Spinal cord (tissue), 10 donors: ENCODE results near the gene CD83. TPM values are rescaled to one million over a fixed set of nuclear protein-coding genes. Genes with fewer than 3 reads are reported as not detected.

Experiments used
- DNase-seq, 6 donors: peaks; one replicate each; pipeline versions ENCODE4 v3.0.0 to v3.0.0-alpha.2; 2013 to 2015; ENCODE audit warnings: low spot score in 6 of 6, low read depth in 4 of 6
- H3K27ac ChIP-seq: one replicate; pipeline ENCODE4 v1.5.1; 2013; ENCODE audit warnings: low read depth, low read length, control low read depth
- H3K27me3 ChIP-seq: one replicate; pipeline ENCODE4 v1.6.1; 2013; ENCODE audit warnings: low read length; ENCODE audit not compliant: control insufficient read depth, insufficient read depth
- H3K36me3 ChIP-seq: one replicate; pipeline ENCODE4 v1.6.1; 2013; ENCODE audit warnings: low read length; ENCODE audit not compliant: control insufficient read depth, insufficient read depth
- H3K4me1 ChIP-seq: one replicate; pipeline ENCODE4 v1.6.1; 2013; ENCODE audit warnings: low read length; ENCODE audit not compliant: control insufficient read depth, insufficient read depth
- H3K4me3 ChIP-seq: one replicate; pipeline ENCODE4 v1.5.1; 2013; ENCODE audit warnings: low read depth, low read length, control low read depth
- H3K9me3 ChIP-seq: one replicate; pipeline ENCODE4 v1.6.1; 2013; ENCODE audit warnings: low read length; ENCODE audit not compliant: control insufficient read depth, insufficient read depth
- WGBS: methylation state at CpG from one replicate; pipeline ENCODE4 v1.1.5; 2013; ENCODE audit warnings: missing lambda C conversion rate; ENCODE audit not compliant: insufficient coverage; 5-methylcytosine and 5-hydroxymethylcytosine counted together
- polyA plus RNA-seq, 2 donors: library from polyadenylated mRNA; unstranded; fragments of 120-200 nt; gene quantifications; one replicate each; pipeline ENCODE4 v1.2.1, GENCODE V29; 2013; ENCODE audit not compliant: insufficient read length in 2 of 2
- total RNA-seq, 2 donors: library from RNA; depleted of rRNA in 1 of 2; stranded (reverse); fragments of 120-200 nt in 1 of 2; fragments of >200 nt in 1 of 2; gene quantifications; one replicate each; pipeline versions ENCODE4 v1.2.3 to v1.2.4, GENCODE V29; 2013 to 2014
- donor health status: healthy.

Gene CD83
- total and polyA plus RNA-seq, 4 donors, result 26.5 to 44.7 (median 31.4) TPM

- Histone ChIP-seq H3K27me3 (no peaks in the 10 kb centered on the region), H3K9me3 (no peaks in the 10 kb centered on the region)
These were observed 874 bp downstream of the CD83 start for GRCh38 chr6:14118446-14118845.

GRCh38 chr6:14119784-14120183 is 2.2 kb downstream of the CD83 start:
- WGBS, result 53% methylated on average over 5 of the region's 7 CpGs
- no peaks in the 10 kb centered on the region for H3K9me3 ChIP-seq
- DNase-seq, result peak in 2 of 6 donors; percentile 26 to 30
- peaks cover 10% of the 10 kb centered on the region for H3K4me1 ChIP-seq
- no peak overlapping the region for H3K4me3 ChIP-seq
- no peak overlapping the region for H3K27ac ChIP-seq
- H3K27me3 ChIP-seq, result no peaks in the 10 kb centered on the region
- peaks cover 2% of the 10 kb centered on the region for H3K36me3 ChIP-seq

More at GRCh38 chr6:14118446-14118845, 874 bp downstream of the CD83 start:
- Histone ChIP-seq H3K4me3 (peak overlapping the region; percentile 70), H3K36me3 (peaks cover 2% of the 10 kb centered on the region), H3K4me1 (peaks cover 10% of the 10 kb centered on the region), H3K27ac (no peak overlapping the region)
- WGBS, result no CpG with 5 or more reads among the region's 2 CpGs
- peak in 1 of 6 donors; percentile 18 for DNase-seq

GRCh38 chr6:14120546-14120945 is 3.0 kb downstream of the CD83 start:
- Histone ChIP-seq H3K27ac (no peak overlapping the region), H3K27me3 (no peaks in the 10 kb centered on the region), H3K4me1 (peaks cover 10% of the 10 kb centered on the region), H3K4me3 (no peak overlapping the region), H3K9me3 (no peaks in the 10 kb centered on the region), H3K36me3 (peaks cover 2% of the 10 kb centered on the region)
- peak in 1 of 6 donors; percentile 34 for DNase-seq
- WGBS, result 80% methylated on average over 1 of the region's 1 CpG

- no peak overlapping the region for H3K27ac ChIP-seq
- no peaks in the 10 kb centered on the region for H3K27me3 ChIP-seq
- 92% methylated on average over 3 of the region's 4 CpGs for WGBS
- no peak for DNase-seq
- no peak overlapping the region for H3K4me3 ChIP-seq
- peaks cover 2% of the 10 kb centered on the region for H3K36me3 ChIP-seq
- H3K9me3 ChIP-seq, result no peaks in the 10 kb centered on the region
- peaks cover 10% of the 10 kb centered on the region for H3K4me1 ChIP-seq
These were observed 4.4 kb downstream of the CD83 start for GRCh38 chr6:14121936-14122344.

GRCh38 chr6:14123386-14124111 is 6.0 kb downstream of the CD83 start:
- DNase-seq, result no peak
- peaks cover 2% of the 10 kb centered on the region for H3K36me3 ChIP-seq
- H3K4me3 ChIP-seq, result no peak overlapping the region
- H3K4me1 ChIP-seq, result peaks cover 1% of the 10 kb centered on the region
- H3K27me3 ChIP-seq, result no peaks in the 10 kb centered on the region
- H3K27ac ChIP-seq, result peak overlapping the region; percentile 11
- no peaks in the 10 kb centered on the region for H3K9me3 ChIP-seq
- 90% methylated on average over 2 of the region's 6 CpGs for WGBS

- H3K27me3 ChIP-seq, result no peaks in the 10 kb centered on the region
- DNase-seq, result no peak
- peaks cover 10% of the 10 kb centered on the region for H3K4me1 ChIP-seq
- WGBS, result 97% methylated on average over 3 of the region's 3 CpGs
- H3K27ac ChIP-seq, result no peak overlapping the region
- no peaks in the 10 kb centered on the region for H3K9me3 ChIP-seq
- H3K36me3 ChIP-seq, result peaks cover 2% of the 10 kb centered on the region
- H3K4me3 ChIP-seq, result no peak overlapping the region
These were observed 7.8 kb downstream of the CD83 start for GRCh38 chr6:14125346-14125745.

GRCh38 chr6:14126191-14126590 is 8.6 kb downstream of the CD83 start:
- WGBS, result no CpG with 5 or more reads among the region's 5 CpGs
- Histone ChIP-seq H3K27ac (no peak overlapping the region), H3K27me3 (no peaks in the 10 kb centered on the region), H3K4me3 (no peak overlapping the region), H3K36me3 (no peaks in the 10 kb centered on the region), H3K9me3 (no peaks in the 10 kb centered on the region), H3K4me1 (peaks cover 10% of the 10 kb centered on the region)
- DNase-seq, result peak in 1 of 6 donors; percentile 44

GRCh38 chr6:14127611-14128010 is 10.0 kb downstream of the CD83 start:
- H3K4me1 ChIP-seq, result peaks cover 10% of the 10 kb centered on the region
- 56% methylated on average over 1 of the region's 3 CpGs for WGBS
- H3K27ac ChIP-seq, result no peak overlapping the region
- H3K4me3 ChIP-seq, result no peak overlapping the region
- H3K9me3 ChIP-seq, result no peaks in the 10 kb centered on the region
- H3K27me3 ChIP-seq, result no peaks in the 10 kb centered on the region
- H3K36me3 ChIP-seq, result no peaks in the 10 kb centered on the region
- no peak for DNase-seq

- Histone ChIP-seq H3K36me3 (no peaks in the 10 kb centered on the region), H3K4me1 (peaks cover 10% of the 10 kb centered on the region), H3K9me3 (no peaks in the 10 kb centered on the region), H3K27ac (no peak overlapping the region), H3K27me3 (no peaks in the 10 kb centered on the region), H3K4me3 (no peak overlapping the region)
- peak in 2 of 6 donors; percentile 16 to 33 for DNase-seq
- 20% methylated on average over 1 of the region's 4 CpGs for WGBS
These were observed 10.4 kb downstream of the CD83 start for GRCh38 chr6:14128012-14128411.

- peaks cover 10% of the 10 kb centered on the region for H3K4me1 ChIP-seq
- no peak overlapping the region for H3K27ac ChIP-seq
- 50% methylated on average over 1 of the region's 4 CpGs for WGBS
- peaks cover 4% of the 10 kb centered on the region for H3K36me3 ChIP-seq
- H3K27me3 ChIP-seq, result no peaks in the 10 kb centered on the region
- H3K4me3 ChIP-seq, result no peak overlapping the region
- no peaks in the 10 kb centered on the region for H3K9me3 ChIP-seq
- peak in 2 of 6 donors; percentile 20 to 64 for DNase-seq
These were observed 11.2 kb downstream of the CD83 start for GRCh38 chr6:14128746-14129145.
